ENCODE data around the gene OAT.

- no peak for TF ChIP-seq CTCF (IDR thresholded peaks at IDR 0.05; ENCODE audit: insufficient read depth, low read depth, low read length)
- no peak for TF ChIP-seq EZH2 (IDR thresholded peaks at IDR 0.05; ENCODE audit: insufficient read depth, low read length)
These were observed 35.4 kb upstream of the OAT start for GRCh38 chr10:124453960-124454610.
